Measurements from ENCODE around the gene NID1.

GRCh38 chr1:236025836-236026235 is 39.1 kb downstream of the NID1 start:
- TF ChIP-seq EP300 (IDR thresholded peaks at IDR 0.05) (no peak), CTCF (IDR thresholded peaks at IDR 0.05) (no peak)
